LNCAP (cell line): Measurements from ENCODE around the gene C6orf15.

Experiments used
- TF ChIP-seq, protein P1 (sequence below): fragments of 450-650 bp; IDR thresholded peaks from 2 replicates; pipeline ENCODE4 v1.5.1; 2017; ENCODE audit warnings: mild to moderate bottlenecking

C6orf15 gene

DNA sequence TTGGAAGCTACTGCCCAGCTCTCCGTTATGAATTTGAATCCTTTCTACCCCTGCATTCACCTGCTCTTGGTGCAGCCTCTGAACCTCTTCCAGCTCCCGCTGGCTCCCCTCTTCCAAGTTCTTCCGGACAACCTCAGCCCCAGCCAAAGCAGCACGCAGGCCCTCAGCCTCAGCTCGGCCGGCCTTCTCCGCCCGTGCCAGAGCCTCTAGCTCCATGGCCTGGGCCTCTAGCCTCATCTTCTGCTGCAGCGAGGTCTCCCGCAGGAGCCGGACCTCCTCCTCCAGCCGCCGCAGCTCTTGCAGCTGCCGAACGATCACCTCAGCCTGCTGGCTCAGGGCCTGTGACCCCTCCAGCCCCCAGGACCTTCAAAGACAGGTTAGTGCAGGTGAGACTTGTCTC is 42.1 kb upstream of the C6orf15 start:
- TF ChIP-seq, protein P1, sequence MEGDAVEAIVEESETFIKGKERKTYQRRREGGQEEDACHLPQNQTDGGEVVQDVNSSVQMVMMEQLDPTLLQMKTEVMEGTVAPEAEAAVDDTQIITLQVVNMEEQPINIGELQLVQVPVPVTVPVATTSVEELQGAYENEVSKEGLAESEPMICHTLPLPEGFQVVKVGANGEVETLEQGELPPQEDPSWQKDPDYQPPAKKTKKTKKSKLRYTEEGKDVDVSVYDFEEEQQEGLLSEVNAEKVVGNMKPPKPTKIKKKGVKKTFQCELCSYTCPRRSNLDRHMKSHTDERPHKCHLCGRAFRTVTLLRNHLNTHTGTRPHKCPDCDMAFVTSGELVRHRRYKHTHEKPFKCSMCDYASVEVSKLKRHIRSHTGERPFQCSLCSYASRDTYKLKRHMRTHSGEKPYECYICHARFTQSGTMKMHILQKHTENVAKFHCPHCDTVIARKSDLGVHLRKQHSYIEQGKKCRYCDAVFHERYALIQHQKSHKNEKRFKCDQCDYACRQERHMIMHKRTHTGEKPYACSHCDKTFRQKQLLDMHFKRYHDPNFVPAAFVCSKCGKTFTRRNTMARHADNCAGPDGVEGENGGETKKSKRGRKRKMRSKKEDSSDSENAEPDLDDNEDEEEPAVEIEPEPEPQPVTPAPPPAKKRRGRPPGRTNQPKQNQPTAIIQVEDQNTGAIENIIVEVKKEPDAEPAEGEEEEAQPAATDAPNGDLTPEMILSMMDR: no peak

DNA sequence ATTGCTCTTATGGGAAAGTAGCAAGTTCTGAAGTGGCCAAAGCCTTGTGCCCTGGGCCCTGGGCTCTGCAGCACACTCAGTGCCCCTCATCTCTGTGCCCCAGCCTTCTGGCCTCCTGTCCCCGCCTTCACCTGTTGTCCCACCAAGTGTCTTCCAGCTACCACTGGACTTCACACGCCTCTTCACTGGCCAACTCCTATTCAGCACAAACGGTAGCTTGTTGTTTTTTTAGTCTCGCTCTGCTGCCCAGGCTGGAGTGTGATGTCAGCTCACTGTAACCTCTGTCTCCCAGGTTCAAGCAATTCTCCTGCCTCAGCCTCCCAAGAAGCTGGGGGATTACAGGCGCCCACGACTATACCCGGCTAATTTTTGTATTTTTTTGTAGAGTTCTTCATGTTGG is 40.4 kb upstream of the C6orf15 start:
- TF ChIP-seq, protein P1: no peak

DNA sequence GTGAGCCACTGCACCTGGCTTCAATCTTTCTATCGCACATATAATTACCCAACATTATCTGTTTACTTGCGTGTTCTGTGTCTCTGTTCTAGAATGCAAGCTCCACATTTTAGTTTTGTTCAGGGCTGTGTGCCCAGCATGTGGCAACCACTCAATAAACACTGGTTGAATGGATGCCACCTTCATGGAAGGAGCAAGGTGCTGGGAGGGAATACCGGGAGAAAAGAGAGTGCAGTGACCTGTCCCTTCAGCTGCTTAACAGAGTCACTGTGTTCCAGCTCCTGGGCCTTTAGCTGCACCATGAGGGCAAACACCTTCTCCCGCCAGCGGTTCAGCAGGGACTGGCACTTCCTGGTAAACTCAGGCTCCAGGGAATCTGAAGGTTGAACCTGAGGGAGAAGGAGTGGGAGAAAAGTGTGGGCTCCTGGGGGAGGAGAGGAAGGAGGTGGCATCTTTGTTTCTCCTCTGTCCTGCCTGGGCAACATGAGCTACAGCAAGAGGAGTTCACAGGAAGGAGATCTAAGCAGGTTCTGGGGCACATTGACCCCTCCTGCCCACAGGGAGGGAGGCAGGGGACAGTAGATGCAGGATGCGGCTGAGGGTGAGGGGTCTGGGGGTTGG is 37.6 kb upstream of the C6orf15 start:
- TF ChIP-seq, protein P1: no peak

DNA sequence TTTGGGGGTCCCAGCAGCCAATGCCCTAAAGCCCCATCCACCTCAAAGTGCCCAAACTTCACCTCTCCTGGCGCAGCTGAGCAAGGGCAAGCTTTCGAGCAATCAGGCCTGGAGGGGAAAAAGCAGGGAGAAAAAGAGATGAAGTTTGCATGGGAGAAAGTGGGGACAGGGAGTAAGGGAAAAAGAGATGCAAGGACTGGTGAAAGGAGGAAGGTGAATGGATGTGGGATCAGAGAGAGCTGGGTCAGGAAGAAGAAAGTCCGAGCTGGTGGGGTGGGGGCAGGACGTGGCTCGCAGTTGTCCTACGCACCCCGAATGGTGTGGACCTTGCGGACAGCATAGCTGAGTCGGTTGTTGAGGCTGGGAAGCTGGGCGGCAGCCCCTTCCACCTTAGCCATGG is 33.0 kb upstream of the C6orf15 start:
- TF ChIP-seq, protein P1: no peak

DNA sequence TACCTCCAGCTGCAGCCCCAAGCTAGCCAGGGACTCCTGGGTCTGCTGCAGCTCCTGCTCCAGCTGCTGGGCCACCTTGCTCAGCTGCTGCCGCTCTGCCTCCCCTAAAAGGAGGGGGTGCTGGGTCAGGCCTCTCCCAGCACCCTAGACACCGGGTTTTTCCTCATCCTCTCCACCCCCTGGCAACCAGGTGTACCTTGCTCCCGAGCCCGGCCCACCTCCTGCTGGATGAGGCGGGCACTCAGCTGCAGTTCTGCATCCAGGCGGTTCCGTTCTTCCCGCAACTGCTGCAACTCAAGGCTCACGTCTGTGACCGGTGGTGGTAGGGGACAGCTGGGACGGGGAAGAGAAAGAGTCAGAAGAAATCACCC is 32.6 kb upstream of the C6orf15 start:
- TF ChIP-seq, protein P1: no peak

DNA sequence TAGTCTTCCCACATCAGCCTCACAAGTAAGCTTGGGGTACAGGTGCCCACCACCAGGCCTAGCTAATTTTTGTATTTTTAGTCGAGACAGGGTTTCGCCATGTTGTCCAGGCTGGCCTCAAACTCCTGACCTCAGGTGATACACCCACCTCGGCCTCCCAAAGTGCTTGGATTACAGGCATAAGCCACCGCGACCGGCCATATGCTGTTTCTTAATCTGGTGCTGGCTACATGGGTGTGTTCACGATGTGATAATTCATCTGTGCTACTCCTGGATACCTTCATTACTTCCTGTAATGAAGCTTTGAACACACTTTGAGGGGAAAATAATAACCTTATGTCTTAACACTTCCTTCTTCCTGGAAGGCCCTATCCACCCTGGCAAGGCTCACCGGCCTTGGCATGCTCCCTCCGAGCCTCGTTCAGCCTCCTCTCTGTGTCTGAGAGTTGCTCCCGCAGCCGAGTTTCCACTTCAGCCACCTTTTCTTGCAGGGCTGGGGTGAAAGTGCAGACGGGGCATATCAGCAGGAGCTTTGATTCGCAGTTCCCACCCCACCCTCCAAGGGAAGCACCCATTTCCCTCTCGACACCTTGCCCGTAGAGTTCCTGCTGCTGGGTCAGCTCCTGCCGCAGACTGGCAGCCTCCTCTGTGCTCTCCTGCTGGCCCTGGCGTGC is 32.1 kb upstream of the C6orf15 start:
- TF ChIP-seq, protein P1: no peak

DNA sequence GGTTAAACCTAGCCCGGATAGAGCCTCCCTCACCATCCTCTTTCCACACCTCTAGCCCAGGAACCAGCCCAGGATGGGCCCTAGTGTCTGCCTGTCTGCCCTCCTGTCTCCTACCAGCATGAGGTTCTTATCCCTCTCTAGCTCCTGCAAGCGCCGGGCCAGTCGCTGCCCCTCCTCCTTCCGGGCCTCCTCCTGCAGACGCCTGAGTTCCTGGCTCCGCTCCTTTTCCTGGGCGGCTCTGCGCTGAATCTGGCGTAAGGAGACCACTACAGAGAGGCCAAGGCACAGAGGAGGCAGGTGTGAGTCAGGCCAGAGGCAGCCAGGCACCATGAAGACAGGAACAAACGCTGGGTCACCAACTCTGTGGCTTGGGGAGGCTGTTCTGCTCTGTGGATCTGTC is 30.8 kb upstream of the C6orf15 start:
- TF ChIP-seq, protein P1: no peak
